ENCODE results near the gene ARHGAP35. TPM values are rescaled to one million over a fixed set of nuclear protein-coding genes. Genes with fewer than 3 reads are reported as not detected.
A peak's percentile ranks its signal among the peaks of the same experiment; 100 is the strongest.

Gene ARHGAP35
- total and polyA plus RNA-seq, 2 experiments from 2014 or later, result 13.6 to 57.7 TPM

DNA sequence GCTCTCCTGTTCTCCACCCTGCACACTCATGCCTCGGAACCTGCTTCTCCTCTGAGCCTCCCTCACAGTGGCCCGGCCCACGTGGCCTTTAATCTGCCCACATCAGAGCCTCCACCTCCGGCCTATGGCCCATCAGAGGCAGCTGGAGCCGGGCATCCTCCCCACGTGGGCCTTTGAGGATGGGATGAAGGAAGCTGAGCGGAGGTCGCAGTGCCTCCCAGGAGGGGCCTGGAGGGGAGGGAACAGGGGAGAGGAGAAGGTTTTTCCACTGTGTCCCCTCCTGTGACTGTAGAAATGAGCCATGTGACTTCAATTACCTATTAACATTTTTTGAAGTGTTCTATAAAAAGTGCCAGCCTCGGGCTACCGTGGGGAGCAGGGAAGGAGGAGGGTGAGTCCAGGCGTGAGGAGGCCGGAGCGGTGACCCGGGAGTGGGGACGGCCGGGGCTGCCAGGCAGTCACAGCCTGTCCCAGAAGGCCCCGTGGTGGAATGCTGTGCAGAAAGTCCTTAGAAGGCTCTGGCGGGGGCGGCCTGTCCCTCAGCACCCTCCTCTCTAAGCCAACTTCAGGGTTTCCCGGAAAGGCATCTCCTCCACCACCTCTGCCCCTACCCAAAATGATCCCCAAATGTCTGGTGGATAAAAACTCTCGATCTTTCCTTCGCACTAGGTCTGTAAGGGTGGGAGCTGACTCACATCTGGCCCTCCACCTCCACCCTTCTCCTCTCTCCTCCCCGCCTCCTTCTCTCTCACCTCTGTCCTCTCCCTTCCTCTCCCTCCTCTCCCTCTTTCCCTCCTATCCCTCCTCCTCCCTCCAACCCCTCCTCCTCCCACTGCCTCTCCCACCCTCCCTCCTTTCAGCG, 47.6 kb upstream of the ARHGAP35 start:
- Mint-ChIP-seq H3K27me3 (ENCODE audit: insufficient read depth, low read depth, poor library complexity) (peaks cover 6% of the 10 kb centered on the region), H3K9me3 (no peaks in the 10 kb centered on the region; the same call in 2 of the 3 replicates), H3K4me1 (peaks cover 12% of the 10 kb centered on the region), H3K4me3 (no peak overlapping the region), H3K27ac (no peak overlapping the region), H3K36me3 (ENCODE audit: low read depth) (no peaks in the 10 kb centered on the region)
- H3K27me3 ChIP-seq (ENCODE audit: insufficient read depth), result no peaks in the 10 kb centered on the region
- H2AFZ ChIP-seq, result peak overlapping the region; percentile 89
- H3F3A ChIP-seq (replicated peaks; ENCODE audit: low read depth), result no peaks in the 10 kb centered on the region
- H3K4me3 ChIP-seq, result no peak overlapping the region
- no peaks in the 10 kb centered on the region for H3K9me2 ChIP-seq (ENCODE audit: insufficient read depth)
- no peaks in the 10 kb centered on the region for H4K20me1 ChIP-seq (replicated peaks; ENCODE audit: insufficient read depth)
- H3K27ac ChIP-seq (ENCODE audit: low read depth), result no peak overlapping the region
- H3K36me3 ChIP-seq (ENCODE audit: insufficient read depth), result no peaks in the 10 kb centered on the region
- no peak for TF ChIP-seq ZNF114 (CRISPR knock-in tag; IDR thresholded peaks at IDR 0.05)
- no peak for TF ChIP-seq EZH2 (IDR thresholded peaks at IDR 0.05; ENCODE audit: low read depth, unreplicated experiment)
- TF ChIP-seq ZNF331 (CRISPR knock-in tag; IDR thresholded peaks at IDR 0.05; ENCODE audit: low read depth), result no peak
- no peak for TF ChIP-seq JUNB (IDR thresholded peaks at IDR 0.05; ENCODE audit: unreplicated experiment)
- TF ChIP-seq CREB1 (CRISPR knock-in tag; IDR thresholded peaks at IDR 0.05; ENCODE audit: low read depth), result no peak
- TF ChIP-seq POLR2AphosphoS5 (IDR thresholded peaks at IDR 0.05; ENCODE audit: low read depth), result no peak
- ATAC-seq, result peak; percentile 69
- H3K4me2 ChIP-seq, result 0 out of 2 replicates have a peak overlapping the region, but pooled peaks have one; percentile 48
- H3K4me1 ChIP-seq (ENCODE audit: insufficient read depth), result no peaks in the 10 kb centered on the region; the same call in 1 of the 2 replicates
- no peak for DNase-seq (ENCODE audit: low spot score)
- no peaks in the 10 kb centered on the region for H3K79me2 ChIP-seq (replicated peaks; ENCODE audit: insufficient read depth)

- H3K27me3 ChIP-seq (ENCODE audit: insufficient read depth), result no peaks in the 10 kb centered on the region
- ATAC-seq, result no peak
- peaks cover 12% of the 10 kb centered on the region for H3K4me1 Mint-ChIP-seq
- H3K4me3 ChIP-seq, result no peak overlapping the region
- TF ChIP-seq NANOG (IDR thresholded peaks at IDR 0.05; ENCODE audit: borderline replicate concordance), result no peak
- H3K4me3 Mint-ChIP-seq, result no peak overlapping the region; the same call in 2 of the 3 replicates
- no peaks in the 10 kb centered on the region; the same call in 2 of the 3 replicates for H3K9me3 Mint-ChIP-seq
- no peak for DNase-seq (ENCODE audit: low spot score)
- H3K27ac Mint-ChIP-seq, result no peak overlapping the region
- no peaks in the 10 kb centered on the region for H4K20me1 ChIP-seq (replicated peaks; ENCODE audit: insufficient read depth)
- peak overlapping the region; percentile 69; the same call in 1 of the 2 replicates for H3K27ac ChIP-seq (ENCODE audit: low read depth)
- peaks cover 6% of the 10 kb centered on the region for H3K27me3 Mint-ChIP-seq (ENCODE audit: insufficient read depth, low read depth, poor library complexity)
- no peaks in the 10 kb centered on the region for H3F3A ChIP-seq (replicated peaks; ENCODE audit: low read depth)
- H3K4me2 ChIP-seq, result 0 out of 2 replicates have a peak overlapping the region, but pooled peaks have one; percentile 48
- H3K36me3 Mint-ChIP-seq (ENCODE audit: low read depth), result no peaks in the 10 kb centered on the region
- H3K79me2 ChIP-seq (replicated peaks; ENCODE audit: insufficient read depth), result no peaks in the 10 kb centered on the region
- no peaks in the 10 kb centered on the region for H3K9me2 ChIP-seq (ENCODE audit: insufficient read depth)
- no peaks in the 10 kb centered on the region for H3K36me3 ChIP-seq (ENCODE audit: insufficient read depth)
- H3K4me1 ChIP-seq (ENCODE audit: insufficient read depth), result no peaks in the 10 kb centered on the region; the same call in 1 of the 2 replicates
- peak overlapping the region; percentile 89 for H2AFZ ChIP-seq
These were observed 46.9 kb upstream of the ARHGAP35 start for GRCh38 chr19:46813839-46814358.

DNA sequence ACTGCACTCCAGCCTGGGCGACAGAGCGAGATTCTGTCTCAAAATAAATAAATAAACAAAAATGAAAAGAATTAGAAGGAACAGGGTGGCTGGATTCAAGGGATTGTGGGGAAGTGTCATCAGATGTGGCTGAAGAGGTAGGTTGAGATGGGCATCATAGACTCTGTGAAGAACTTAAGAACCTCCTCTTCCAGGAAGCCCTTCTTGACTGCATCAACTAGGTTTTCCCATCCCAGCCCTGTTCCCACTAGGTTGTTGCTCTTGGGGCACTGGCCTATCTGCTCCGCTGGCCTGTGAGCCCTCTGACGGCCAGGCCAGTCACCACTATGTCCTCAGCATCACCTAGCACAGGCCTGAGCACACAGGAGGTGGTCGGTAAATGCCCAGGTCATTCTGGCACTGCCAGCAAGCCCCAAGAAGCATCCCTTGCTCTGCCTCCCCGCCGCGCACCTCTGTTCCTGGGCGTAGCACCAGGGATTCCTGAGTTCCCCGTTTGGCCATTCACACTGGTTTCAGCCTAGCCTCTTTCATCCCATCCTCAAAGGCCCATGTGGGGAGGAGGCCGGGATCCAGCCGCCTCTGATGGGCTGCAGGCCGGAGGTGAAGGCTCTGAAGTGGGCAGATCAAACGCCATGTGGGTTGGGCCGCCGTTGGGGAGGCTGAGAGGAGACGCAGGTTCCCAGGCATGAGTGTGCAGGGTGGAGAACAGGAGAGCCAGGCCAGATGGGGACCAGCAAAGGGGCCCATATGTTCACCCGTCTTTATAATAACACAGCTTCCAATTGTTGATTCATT, 44.8 kb upstream of the ARHGAP35 start:
- H3K9me2 ChIP-seq (ENCODE audit: insufficient read depth), result no peaks in the 10 kb centered on the region
- no peak for DNase-seq (ENCODE audit: low spot score)
- no peak overlapping the region for H3K4me3 ChIP-seq
- no peak overlapping the region for H3K27ac ChIP-seq (ENCODE audit: low read depth)
- peaks cover 6% of the 10 kb centered on the region for H3K27me3 Mint-ChIP-seq (ENCODE audit: insufficient read depth, low read depth, poor library complexity)
- no peaks in the 10 kb centered on the region for H3K36me3 Mint-ChIP-seq (ENCODE audit: low read depth)
- H3K4me3 Mint-ChIP-seq, result no peak overlapping the region
- no peak overlapping the region for H3K4me2 ChIP-seq
- ATAC-seq, result no peak
- peaks cover 18% of the 10 kb centered on the region for H3K4me1 Mint-ChIP-seq
- H3K27me3 ChIP-seq (ENCODE audit: insufficient read depth), result no peaks in the 10 kb centered on the region
- H3K79me2 ChIP-seq (replicated peaks; ENCODE audit: insufficient read depth), result no peaks in the 10 kb centered on the region
- no peaks in the 10 kb centered on the region for H4K20me1 ChIP-seq (replicated peaks; ENCODE audit: insufficient read depth)
- H2AFZ ChIP-seq, result 0 out of 2 replicates have a peak overlapping the region, but pooled peaks have one; percentile 23
- H3K4me1 ChIP-seq (ENCODE audit: insufficient read depth), result no peaks in the 10 kb centered on the region; the same call in 1 of the 2 replicates
- no peak overlapping the region for H3K27ac Mint-ChIP-seq
- H3F3A ChIP-seq (replicated peaks; ENCODE audit: low read depth), result no peaks in the 10 kb centered on the region
- no peaks in the 10 kb centered on the region for H3K36me3 ChIP-seq (ENCODE audit: insufficient read depth)
- no peaks in the 10 kb centered on the region; the same call in 2 of the 3 replicates for H3K9me3 Mint-ChIP-seq
- TF ChIP-seq EZH2phosphoT487 (IDR thresholded peaks at IDR 0.05; ENCODE audit: unreplicated experiment) (no peak), ZNF114 (CRISPR knock-in tag; IDR thresholded peaks at IDR 0.05) (no peak), STAT1 (IDR thresholded peaks at IDR 0.05; ENCODE audit: unreplicated experiment) (no peak), EZH2 (IDR thresholded peaks at IDR 0.05; ENCODE audit: low read depth, unreplicated experiment) (no peak), JUNB (IDR thresholded peaks at IDR 0.05; ENCODE audit: unreplicated experiment) (no peak), POLR2AphosphoS5 (IDR thresholded peaks at IDR 0.05; ENCODE audit: low read depth) (no peak)
- TF ChIP-seq, protein P1, sequence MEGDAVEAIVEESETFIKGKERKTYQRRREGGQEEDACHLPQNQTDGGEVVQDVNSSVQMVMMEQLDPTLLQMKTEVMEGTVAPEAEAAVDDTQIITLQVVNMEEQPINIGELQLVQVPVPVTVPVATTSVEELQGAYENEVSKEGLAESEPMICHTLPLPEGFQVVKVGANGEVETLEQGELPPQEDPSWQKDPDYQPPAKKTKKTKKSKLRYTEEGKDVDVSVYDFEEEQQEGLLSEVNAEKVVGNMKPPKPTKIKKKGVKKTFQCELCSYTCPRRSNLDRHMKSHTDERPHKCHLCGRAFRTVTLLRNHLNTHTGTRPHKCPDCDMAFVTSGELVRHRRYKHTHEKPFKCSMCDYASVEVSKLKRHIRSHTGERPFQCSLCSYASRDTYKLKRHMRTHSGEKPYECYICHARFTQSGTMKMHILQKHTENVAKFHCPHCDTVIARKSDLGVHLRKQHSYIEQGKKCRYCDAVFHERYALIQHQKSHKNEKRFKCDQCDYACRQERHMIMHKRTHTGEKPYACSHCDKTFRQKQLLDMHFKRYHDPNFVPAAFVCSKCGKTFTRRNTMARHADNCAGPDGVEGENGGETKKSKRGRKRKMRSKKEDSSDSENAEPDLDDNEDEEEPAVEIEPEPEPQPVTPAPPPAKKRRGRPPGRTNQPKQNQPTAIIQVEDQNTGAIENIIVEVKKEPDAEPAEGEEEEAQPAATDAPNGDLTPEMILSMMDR (conservative IDR thresholded peaks at IDR 0.05; ENCODE audit: low read depth in 2 of 2), result no peak
